Endothelial cell (in vitro differentiated cells): Measurements from ENCODE around the gene IREB2. TPM values are rescaled to one million over a fixed set of nuclear protein-coding genes. Genes with fewer than 3 reads are reported as not detected.

ENCODE experiments used
- DNase-seq: peaks from one replicate; pipeline ENCODE4 v3.0.0; 2021; ENCODE audit warnings: low spot score
- H3K27ac Mint-ChIP-seq: one replicate; pipeline ENCODE4 v1.8.0; 2021; ENCODE audit warnings: mixed read lengths, inconsistent platforms; ENCODE audit not compliant: unreplicated experiment
- H3K27me3 Mint-ChIP-seq: one replicate; pipeline ENCODE4 v1.8.0; 2021; ENCODE audit warnings: mild to moderate bottlenecking, moderate library complexity, mixed read lengths, inconsistent platforms; ENCODE audit not compliant: unreplicated experiment
- H3K36me3 Mint-ChIP-seq: one replicate; pipeline ENCODE4 v1.8.0; 2021; ENCODE audit warnings: mild to moderate bottlenecking, low read depth, mixed read lengths, inconsistent platforms; ENCODE audit not compliant: unreplicated experiment
- H3K4me1 Mint-ChIP-seq: one replicate; pipeline ENCODE4 v1.8.0; 2021; ENCODE audit warnings: mild to moderate bottlenecking, mixed read lengths, inconsistent platforms; ENCODE audit not compliant: unreplicated experiment
- H3K4me3 Mint-ChIP-seq: one replicate; pipeline ENCODE4 v1.8.0; 2021; ENCODE audit warnings: mild to moderate bottlenecking, mixed read lengths, inconsistent platforms; ENCODE audit not compliant: unreplicated experiment
- H3K9me3 Mint-ChIP-seq: one replicate; pipeline ENCODE4 v1.8.0; 2021; ENCODE audit warnings: mixed read lengths, inconsistent platforms; ENCODE audit not compliant: unreplicated experiment
- long read RNA-seq: library from polyadenylated mRNA; unstranded; transcript quantifications from one replicate; pipeline ENCODE4 v2.0.0, GENCODE V29; 2020; ENCODE audit not compliant: unreplicated experiment
- total RNA-seq: library from RNA; stranded (reverse); fragmentation: NEBNext Ultra II Directional; extraction: Animal tissue kit (Norgen Biotek cat#: 25700); gene quantifications from one replicate; pipeline ENCODE4 v1.2.1, GENCODE V29; 2021; ENCODE audit not compliant: unreplicated experiment
- TF ChIP-seq, protein P1 (sequence below): fragments of 200-600 bp; sonication (generic); IDR thresholded peaks from one replicate; pipeline ENCODE4 v1.5.0; 2021; ENCODE audit warnings: antibody characterized with exemption; ENCODE audit not compliant: unreplicated experiment

Gene IREB2, protein sequence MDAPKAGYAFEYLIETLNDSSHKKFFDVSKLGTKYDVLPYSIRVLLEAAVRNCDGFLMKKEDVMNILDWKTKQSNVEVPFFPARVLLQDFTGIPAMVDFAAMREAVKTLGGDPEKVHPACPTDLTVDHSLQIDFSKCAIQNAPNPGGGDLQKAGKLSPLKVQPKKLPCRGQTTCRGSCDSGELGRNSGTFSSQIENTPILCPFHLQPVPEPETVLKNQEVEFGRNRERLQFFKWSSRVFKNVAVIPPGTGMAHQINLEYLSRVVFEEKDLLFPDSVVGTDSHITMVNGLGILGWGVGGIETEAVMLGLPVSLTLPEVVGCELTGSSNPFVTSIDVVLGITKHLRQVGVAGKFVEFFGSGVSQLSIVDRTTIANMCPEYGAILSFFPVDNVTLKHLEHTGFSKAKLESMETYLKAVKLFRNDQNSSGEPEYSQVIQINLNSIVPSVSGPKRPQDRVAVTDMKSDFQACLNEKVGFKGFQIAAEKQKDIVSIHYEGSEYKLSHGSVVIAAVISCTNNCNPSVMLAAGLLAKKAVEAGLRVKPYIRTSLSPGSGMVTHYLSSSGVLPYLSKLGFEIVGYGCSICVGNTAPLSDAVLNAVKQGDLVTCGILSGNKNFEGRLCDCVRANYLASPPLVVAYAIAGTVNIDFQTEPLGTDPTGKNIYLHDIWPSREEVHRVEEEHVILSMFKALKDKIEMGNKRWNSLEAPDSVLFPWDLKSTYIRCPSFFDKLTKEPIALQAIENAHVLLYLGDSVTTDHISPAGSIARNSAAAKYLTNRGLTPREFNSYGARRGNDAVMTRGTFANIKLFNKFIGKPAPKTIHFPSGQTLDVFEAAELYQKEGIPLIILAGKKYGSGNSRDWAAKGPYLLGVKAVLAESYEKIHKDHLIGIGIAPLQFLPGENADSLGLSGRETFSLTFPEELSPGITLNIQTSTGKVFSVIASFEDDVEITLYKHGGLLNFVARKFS
- total RNA-seq, result 71.3 TPM
- long read RNA-seq, full-length matches to known transcripts, result 2 of 3 reads
- long read RNA-seq, partial matches to known transcripts, result 0 of 3 reads
- long read RNA-seq, other reads (novel, unspliced or antisense), result 1 of 3 reads

DNA sequence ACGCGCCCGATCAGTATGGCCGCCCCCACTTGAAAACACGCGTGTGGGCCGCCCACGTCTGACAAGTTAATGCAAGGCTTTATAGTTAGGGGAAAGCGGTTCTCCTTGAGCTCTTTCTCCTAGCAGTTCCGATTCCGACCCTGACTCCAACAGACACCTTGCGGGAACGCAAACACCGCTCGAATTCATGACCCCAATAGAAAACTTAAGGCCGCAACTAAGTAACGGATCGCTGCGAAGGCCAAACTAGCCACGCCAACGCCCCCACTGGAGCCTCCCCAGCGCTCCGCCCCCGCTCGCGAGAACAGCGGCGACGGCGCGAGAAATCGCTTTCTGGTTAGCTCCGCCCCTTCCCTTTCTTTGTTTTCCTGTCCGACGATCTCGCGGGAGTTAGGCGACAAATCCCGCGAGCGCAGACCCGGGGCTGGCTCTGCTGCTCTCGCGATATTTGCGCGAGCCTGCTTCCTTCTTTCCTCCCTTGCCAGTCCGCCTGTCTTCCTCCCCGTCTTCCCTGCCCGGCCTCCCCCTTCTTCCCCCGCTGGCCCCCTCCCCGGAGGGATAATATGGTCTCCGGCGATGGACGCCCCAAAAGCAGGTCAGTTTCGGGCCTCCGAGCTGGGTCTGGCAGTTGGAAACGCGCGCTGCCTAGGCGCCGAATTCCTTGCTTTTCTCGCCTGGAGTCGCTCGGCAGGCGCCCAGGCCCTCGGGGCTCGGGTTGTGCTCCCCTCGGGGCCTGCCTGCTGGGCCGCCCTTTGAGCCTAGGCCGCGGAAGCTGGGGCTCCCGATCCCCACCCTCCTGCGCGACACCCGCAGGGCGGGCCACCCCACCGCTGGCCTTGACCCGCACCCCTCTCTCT lies at the start of gene IREB2:
Gene IREB2, plus strand, starts transcription at position 455 of the 857 bp plus-strand sequence. Its CDS starts 122 bp downstream, at position 577.
- H3K4me1 Mint-ChIP-seq, result peaks cover 22% of the 10 kb centered on the region
- peak within 1 kb of the TSS; percentile 96 for H3K27ac Mint-ChIP-seq
- peak; percentile 98 for DNase-seq
- TF ChIP-seq, protein P1, sequence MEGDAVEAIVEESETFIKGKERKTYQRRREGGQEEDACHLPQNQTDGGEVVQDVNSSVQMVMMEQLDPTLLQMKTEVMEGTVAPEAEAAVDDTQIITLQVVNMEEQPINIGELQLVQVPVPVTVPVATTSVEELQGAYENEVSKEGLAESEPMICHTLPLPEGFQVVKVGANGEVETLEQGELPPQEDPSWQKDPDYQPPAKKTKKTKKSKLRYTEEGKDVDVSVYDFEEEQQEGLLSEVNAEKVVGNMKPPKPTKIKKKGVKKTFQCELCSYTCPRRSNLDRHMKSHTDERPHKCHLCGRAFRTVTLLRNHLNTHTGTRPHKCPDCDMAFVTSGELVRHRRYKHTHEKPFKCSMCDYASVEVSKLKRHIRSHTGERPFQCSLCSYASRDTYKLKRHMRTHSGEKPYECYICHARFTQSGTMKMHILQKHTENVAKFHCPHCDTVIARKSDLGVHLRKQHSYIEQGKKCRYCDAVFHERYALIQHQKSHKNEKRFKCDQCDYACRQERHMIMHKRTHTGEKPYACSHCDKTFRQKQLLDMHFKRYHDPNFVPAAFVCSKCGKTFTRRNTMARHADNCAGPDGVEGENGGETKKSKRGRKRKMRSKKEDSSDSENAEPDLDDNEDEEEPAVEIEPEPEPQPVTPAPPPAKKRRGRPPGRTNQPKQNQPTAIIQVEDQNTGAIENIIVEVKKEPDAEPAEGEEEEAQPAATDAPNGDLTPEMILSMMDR, result no peak
- peaks cover 5% of the 10 kb centered on the region for H3K36me3 Mint-ChIP-seq
- H3K9me3 Mint-ChIP-seq, result no peaks in the 10 kb centered on the region
- peak within 1 kb of the TSS; percentile 97 for H3K4me3 Mint-ChIP-seq
- peaks cover 10% of the 10 kb centered on the region for H3K27me3 Mint-ChIP-seq

DNA sequence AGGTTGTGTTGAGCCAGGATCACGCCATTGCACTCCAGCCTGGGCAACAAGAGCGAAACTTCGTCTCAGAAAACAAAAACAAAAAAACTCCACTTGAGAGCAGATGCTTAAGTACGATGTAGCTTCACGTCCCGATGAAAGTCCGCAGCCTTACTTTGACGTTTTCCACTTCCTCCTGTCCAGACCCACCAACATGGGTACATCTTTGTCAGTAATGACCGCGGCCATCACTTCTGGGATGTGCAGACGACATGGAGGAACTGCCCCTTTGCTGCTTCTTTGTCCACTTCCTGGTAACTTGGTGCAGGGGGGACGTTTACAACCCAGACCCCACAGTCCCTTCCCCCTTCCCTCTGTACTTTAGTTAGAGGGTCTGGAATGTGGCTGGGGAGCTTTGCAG lies 49.2 kb upstream of the IREB2 start:
- Mint-ChIP-seq H3K27ac (no peak overlapping the region), H3K36me3 (peaks cover 9% of the 10 kb centered on the region), H3K4me3 (no peak overlapping the region), H3K27me3 (peaks cover 6% of the 10 kb centered on the region), H3K4me1 (peaks cover 6% of the 10 kb centered on the region), H3K9me3 (no peaks in the 10 kb centered on the region)
- TF ChIP-seq, protein P1, result no peak
- no peak for DNase-seq

DNA sequence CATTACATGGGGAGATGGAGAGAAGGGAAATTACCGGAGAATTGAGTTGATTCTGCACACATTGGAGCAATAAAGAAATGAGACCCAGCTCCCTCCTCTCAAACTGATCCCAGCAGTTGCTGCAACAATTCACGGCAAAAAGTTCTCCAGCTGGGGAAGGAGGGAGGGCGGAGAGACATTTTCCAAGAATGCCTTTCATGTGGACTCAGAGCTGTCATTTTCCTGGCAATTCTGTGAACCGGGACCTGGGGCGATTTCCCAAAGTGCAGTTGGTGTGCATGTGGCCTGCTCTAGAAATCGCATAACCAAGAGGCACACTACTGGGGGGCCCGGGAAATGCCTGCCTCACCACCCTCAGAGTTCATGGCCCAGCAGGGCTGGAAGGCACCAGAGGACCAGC lies 48.7 kb upstream of the IREB2 start:
- Mint-ChIP-seq H3K4me3 (no peak overlapping the region), H3K27me3 (peaks cover 6% of the 10 kb centered on the region), H3K27ac (no peak overlapping the region), H3K9me3 (no peaks in the 10 kb centered on the region), H3K36me3 (peaks cover 9% of the 10 kb centered on the region), H3K4me1 (peaks cover 11% of the 10 kb centered on the region)
- TF ChIP-seq, protein P1, result no peak
- no peak for DNase-seq

DNA sequence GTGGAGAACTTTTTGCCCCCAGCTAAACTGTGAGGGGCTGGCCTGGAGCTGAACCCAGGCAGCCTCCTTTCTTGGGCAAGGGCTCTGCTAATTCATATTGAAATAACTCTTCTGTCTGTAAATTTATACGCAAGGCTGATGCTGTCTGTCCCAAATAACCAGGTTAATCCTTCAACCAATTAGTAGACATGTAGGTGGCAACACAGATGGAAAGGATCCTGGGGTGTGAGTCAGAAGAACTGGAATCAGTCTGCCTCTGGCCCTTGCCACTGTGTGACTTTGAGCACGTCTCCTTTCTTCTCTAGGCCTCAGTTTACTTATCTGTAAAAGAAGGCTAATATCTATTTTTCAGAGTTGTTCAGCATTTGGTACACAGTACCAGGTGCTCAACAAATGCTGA lies 48.3 kb upstream of the IREB2 start:
- no peak overlapping the region for H3K27ac Mint-ChIP-seq
- H3K4me1 Mint-ChIP-seq, result peaks cover 13% of the 10 kb centered on the region
- H3K4me3 Mint-ChIP-seq, result no peak overlapping the region
- no peak for DNase-seq
- no peaks in the 10 kb centered on the region for H3K9me3 Mint-ChIP-seq
- peaks cover 6% of the 10 kb centered on the region for H3K27me3 Mint-ChIP-seq
- H3K36me3 Mint-ChIP-seq, result peaks cover 9% of the 10 kb centered on the region
- TF ChIP-seq, protein P1, result no peak
